Activated naive CD8-positive, alpha-beta T cell treated with anti-CD3 and anti-CD28 coated beads, Interleukin-2, amount 50 U/mL, for 16 hours (primary cell): ENCODE measurements around the gene RPL15.

Experiments
- DNase-seq: peaks from one replicate; pipeline ENCODE4 v3.0.0-alpha.2; 2020; ENCODE audit warnings: low read depth, low spot score

Gene RPL15

GRCh38 chr3:23961913-23962312 lies 45.0 kb downstream of the RPL15 start:
- no peak for DNase-seq

- no peak for DNase-seq
Observed at GRCh38 chr3:23964537-23965235, 47.8 kb downstream of the RPL15 start.

- DNase-seq, result no peak
Observed at GRCh38 chr3:23966328-23966727, 49.4 kb downstream of the RPL15 start.

- DNase-seq, result no peak
Observed at GRCh38 chr3:23968463-23969184, 51.7 kb downstream of the RPL15 start.

DNA sequence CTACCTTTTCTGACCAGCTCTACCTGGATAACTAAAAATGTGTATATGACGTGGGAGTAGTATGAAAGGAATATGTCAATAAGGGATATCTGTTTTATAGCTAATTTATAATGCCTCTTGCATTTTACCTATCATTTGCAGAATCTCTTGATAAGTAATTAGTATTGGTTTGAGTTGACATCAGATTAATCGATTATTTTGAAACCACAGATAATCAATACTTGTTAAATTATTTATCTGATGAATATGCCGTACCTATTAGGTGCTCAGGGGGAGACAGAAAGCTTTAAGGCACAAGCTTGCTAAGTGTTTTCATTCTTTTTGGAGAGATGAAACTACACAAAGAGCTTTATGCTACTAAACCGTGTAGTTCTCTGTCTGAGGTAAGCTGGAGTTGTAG lies 52.5 kb downstream of the RPL15 start:
- DNase-seq, result no peak
